Measurements from ENCODE around the gene SRGAP3.

The SRGAP3 gene

GRCh38 chr3:9224490-9224889, 25.0 kb downstream of the SRGAP3 start:
- DNase-seq (ENCODE audit: low read depth) = no peak

DNA sequence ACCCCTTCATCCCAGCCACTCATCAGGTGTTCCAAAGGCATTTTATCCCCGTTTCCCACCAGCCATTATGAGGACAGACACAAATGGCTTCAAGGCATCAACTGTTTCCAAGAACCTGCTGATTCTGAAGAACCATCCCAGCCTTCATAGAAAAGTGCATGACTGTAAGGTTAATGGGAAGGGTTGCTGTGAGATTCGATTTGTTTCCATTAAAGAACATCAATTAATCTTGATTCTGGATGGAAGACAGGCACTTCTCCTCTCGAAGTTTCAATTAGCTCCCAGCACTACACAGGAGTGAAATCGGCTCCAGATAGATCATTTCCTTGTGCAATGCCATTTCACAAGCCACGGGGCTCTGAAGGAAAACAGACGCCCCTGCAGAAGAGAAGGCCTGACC, 25.8 kb downstream of the SRGAP3 start:
- no peak for DNase-seq (ENCODE audit: low read depth)

DNA sequence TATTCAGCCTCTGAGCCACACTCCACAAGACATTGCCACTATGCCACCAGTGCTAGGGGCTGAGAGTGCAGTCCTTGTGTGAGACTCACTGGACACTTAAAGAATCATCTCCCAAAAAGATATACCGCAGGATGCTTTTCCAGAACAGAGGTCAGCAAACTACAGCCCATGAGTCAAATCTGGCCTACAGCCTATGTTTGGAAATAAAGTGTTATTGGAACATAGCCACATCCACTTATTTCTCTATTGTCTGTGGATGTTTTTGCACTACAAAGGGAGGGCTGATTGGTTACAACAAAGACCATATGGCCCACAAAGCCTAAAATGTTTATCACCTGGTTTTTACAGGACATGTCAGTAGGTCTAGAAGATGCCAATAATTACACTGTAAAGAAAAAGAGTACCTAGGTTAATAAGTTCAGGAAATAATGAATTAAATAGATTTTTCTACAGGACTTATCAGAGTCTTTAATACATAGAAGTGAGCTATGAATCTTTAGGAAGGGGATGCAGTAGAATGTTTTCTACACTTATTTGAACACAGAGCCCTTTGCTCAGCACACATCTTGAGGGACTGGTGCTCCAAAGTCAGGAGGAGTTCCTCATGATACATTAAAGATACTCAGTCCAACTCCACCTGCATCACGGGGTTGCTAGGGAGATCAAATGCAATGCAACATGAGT, 26.3 kb downstream of the SRGAP3 start:
- DNase-seq (ENCODE audit: low read depth) = no peak

- no peak for DNase-seq (ENCODE audit: low read depth)
Observed at GRCh38 chr3:9222049-9222448, 27.4 kb downstream of the SRGAP3 start.

GRCh38 chr3:9218514-9218846, 31.0 kb downstream of the SRGAP3 start:
- DNase-seq (ENCODE audit: low read depth) = no peak

DNA sequence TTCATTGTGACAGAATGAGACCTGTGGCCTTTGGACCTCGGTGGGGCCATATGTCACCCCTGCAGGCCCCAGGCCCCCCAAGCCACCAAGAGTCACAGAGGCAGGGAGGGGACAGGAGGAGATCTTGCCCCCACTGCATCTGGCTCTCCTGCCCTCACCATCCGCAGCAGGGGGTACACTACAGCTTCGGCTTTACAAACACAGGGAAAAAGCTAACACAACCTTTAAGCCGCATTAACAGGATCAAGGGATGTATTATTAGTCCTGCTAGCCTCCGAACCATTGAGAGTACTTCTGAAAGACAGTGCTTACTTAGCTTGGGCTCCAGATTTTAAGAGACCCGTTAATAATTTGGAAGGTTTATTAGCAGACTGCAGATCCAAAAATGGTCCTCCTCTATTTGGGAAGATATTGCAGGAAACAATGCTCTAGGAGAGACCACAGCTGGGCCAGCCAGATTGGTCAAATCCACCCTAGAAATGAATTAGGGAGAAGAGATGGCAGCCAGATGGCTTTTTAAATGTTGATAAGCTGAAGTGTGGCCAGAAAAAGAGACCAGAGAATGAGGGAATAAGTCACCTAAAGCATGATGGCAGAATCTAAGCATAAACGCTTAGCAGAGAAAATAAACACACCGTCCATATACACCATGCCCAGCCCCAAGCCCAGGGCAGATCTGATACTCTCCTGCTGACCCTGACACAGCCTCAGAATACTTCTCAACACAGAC, 31.5 kb downstream of the SRGAP3 start:
- DNase-seq (ENCODE audit: low read depth) = no peak

DNA sequence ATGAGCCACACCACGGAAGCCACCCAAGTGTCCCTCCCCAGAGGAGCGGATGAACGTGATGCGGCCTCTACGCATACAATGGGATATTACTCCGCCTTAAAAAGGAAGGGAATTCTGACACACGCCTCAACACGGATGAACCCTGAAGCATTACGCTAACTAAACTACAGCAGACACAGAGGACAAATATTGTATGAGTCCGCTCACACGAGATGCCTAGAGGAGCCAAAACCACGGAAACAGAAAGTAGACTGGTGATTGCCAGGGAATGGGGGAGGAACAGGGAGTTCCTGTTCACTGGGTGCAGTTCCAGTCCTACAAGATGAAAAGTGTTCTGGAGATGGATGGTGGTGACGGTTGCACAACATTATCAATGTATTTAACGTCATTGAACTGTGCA, 32.7 kb downstream of the SRGAP3 start:
- DNase-seq (ENCODE audit: low read depth) = no peak

GRCh38 chr3:9214599-9214998, 34.8 kb downstream of the SRGAP3 start:
- DNase-seq (ENCODE audit: low read depth) = no peak

GRCh38 chr3:9214185-9214584, 35.3 kb downstream of the SRGAP3 start:
- no peak for DNase-seq (ENCODE audit: low read depth)

DNA sequence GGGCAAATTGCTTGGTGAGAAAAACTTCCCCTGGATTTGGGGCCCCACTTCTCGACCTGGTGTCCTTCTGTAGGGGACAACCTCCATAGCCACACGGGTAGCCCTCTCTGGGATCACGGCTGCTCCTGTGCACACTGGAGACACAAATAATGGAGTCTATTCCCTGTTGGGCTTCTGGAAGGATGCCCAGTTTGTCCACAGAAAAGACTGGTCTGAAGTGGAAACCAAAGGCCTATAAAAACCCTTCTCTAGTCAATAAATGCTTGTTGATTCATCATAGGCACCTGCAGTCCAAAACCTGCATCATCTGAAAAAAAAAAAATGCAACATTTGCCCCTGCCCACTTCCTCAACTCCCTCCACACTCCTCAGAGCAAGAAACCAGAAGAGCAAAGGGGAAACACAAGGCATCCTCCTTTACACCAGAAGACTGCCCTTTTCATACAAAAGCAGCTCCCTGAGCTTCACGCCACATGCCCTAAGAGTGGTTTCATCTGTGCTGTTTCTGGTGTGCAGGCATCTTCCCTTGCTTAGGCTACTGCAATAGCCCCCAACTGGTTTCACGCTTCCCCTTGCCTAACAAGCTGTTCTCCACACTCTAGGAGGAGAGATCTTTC, 36.3 kb downstream of the SRGAP3 start:
- no peak for DNase-seq (ENCODE audit: low read depth)

GRCh38 chr3:9211155-9211950, 38.1 kb downstream of the SRGAP3 start:
- no peak for DNase-seq (ENCODE audit: low read depth)

DNA sequence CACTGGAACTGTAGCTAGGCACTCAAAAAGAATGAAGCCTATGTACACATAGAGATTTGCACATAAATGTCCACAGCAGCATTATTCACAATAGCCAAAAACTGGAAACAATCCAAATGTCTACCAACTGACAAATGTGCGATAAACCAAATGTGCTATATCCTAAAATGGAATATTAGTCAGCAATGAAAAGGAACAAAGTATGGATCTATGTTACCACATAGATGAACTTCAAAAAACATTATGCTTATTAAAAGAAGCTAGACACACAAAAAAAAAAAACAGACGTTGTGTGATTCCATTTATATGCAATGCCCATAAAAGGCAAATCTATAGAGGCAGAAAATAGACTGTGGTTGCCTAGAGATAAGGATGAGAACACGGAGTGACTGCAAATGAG, 39.7 kb downstream of the SRGAP3 start:
- no peak for DNase-seq (ENCODE audit: low read depth)

DNA sequence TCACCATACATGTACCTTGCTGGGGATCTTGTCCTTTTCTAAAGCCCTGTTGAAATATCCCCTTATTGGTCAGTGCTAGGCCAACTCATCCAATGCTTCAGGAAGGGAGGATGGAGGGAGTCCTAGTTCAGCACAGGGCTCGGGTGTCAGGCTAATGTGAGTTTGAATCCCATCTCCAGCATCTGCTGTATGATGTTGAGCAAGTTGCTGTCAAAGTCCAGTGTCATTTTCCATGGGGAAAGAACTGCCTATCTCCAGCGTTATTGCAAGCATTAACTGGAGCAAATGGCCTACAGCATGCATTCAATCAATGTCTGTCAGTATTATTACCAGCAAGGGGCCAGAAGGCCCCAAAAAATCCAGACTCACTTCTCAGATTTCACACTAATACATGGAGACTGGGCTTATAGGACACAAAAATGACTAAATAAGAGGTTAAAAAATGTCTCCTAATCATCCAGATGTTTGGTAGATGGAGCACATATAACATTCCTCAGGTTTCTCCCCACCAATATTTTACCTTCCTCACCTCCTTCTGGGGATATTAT, 40.8 kb downstream of the SRGAP3 start:
- DNase-seq (ENCODE audit: low read depth) = no peak

DNA sequence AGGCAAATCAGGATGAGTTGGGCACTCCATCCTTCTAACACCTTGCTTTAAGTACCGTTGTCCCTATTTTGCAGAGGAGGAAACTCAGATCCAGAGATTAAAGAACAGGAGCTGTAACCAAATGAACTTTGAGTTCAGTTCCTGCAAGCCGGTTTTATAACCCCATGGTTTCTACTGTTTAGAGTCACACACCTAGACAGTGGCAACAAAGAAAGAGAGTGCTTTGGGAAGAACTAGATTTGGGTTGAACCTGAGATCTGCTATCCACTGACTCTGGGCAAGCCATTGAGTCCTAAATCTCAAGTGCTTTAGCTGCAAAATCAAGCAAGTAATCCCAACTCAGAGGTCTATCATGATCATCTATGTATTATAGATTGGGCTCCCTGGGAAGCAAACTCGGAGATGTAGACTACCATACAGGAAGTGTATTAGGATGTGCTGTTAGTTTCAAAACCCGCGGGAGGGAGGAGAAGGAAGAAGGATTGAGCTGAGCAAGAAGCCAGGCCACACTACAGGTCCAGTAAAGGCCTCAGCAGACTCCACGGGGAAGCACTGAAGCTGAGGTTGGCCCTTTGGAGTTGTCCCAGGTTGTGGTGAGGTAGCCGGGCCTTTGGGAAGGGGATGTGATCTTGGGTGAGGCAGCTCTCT, 42.2 kb downstream of the SRGAP3 start:
- DNase-seq (ENCODE audit: low read depth) = no peak

- no peak for DNase-seq (ENCODE audit: low read depth)
Observed at GRCh38 chr3:9206287-9206686, 43.2 kb downstream of the SRGAP3 start.

- DNase-seq (ENCODE audit: low read depth) = no peak
Observed at GRCh38 chr3:9205345-9206143, 43.9 kb downstream of the SRGAP3 start.

GRCh38 chr3:9204253-9204992, 45.0 kb downstream of the SRGAP3 start:
- no peak for DNase-seq (ENCODE audit: low read depth)

DNA sequence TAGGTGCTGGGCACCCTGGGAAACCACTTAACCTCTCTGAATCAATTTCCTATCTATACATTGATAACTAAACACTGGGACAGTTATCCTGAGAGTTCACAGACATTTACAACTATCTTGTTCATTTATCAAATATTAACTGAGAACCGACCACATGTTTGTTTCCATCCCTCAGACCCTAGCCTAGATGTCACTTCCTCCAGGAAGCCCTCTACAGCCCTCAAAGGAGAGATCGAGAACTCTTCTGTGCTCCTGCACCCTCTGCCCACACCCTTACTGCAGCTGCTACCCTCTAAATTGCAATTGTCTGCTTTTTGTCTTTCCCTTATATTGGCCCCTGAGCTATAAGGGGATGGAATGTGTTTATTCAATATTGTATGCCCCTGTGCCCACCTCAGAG, 46.1 kb downstream of the SRGAP3 start:
- DNase-seq (ENCODE audit: low read depth) = no peak

- DNase-seq (ENCODE audit: low read depth) = no peak
Observed at GRCh38 chr3:9202546-9202945, 46.9 kb downstream of the SRGAP3 start.

DNA sequence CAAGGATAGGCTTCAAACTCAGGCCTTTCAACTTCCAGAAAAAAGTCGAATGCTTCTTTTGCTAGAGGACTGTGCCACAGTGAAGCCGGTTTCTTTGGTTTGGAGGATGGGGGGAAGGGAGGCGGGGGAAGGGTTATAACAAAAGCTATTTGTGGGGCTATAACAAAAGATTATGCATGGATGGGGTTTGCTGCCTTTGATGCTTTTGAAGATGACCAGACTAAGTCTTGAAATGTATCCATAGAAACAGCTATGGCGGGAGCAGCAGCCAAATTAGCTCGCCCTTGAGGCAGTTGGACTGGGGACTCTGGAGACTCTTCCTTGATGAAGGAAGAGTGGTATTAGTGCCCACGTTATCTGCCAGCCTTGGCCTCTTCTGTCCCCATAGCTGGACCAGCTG, 47.5 kb downstream of the SRGAP3 start:
- DNase-seq (ENCODE audit: low read depth) = no peak
